ENCODE measurements around the gene CERK. TPM values are rescaled to one million over a fixed set of nuclear protein-coding genes. Genes with fewer than 3 reads are reported as not detected.

Gene CERK
- total and polyA plus RNA-seq, 2 of the 13 experiments (the other 11 are each of a cell fraction or from before 2014, with no cell fraction given): 40.3 to 41.9 TPM

DNA sequence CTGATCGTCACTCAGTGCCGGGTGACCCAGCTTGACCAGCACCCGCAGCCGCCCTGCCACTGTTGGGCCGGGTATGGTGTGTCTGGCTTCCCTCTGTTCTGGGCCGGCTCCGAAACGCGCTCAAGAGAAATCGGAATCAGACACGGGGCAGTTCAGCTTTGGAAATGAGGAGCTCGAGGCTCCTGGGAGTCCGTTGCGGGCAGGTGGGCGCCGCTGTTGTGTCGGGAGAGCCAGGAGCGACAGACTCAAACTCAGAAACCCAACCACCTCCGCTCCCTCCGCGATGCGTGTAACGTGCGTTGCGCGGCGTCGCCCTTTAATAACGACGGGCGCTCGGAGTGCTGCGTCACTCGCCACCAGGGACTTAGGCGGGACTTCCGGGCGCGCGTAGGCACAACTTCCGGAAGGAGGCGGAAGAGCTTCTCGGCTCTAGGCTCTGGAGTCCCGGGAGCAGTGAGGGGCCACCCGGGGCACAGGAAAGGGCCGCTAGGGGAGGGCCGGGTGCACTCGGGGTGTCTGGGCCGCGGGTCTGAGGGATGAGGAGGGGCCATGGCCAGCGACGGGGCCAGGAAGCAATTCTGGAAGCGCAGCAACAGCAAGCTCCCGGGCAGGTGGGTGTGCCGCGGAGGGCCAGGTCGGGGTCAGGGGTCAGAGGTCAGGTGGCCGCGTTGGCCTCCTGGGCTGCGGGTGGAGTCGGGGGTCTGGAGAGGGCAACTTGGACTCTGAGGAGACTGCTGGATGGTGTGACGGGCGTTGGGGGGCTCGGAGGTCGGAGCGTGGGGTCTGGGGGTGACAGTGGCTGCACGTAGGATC is 24.4 kb upstream of the CERK start, which contains the start of gene TBC1D22A (continued):
- TF ChIP-seq ZNF570 (CRISPR knock-in tag; IDR thresholded peaks at IDR 0.05; ENCODE audit: borderline replicate concordance) (no peak), FOXK2 (IDR thresholded peaks at IDR 0.05) (no peak), JUND (CRISPR knock-in tag; IDR thresholded peaks at IDR 0.05) (no peak), SMAD1 (CRISPR knock-in tag; IDR thresholded peaks at IDR 0.05; ENCODE audit: borderline replicate concordance, low read depth) (0 out of 2 replicates have a peak, but pooled peaks have one; percentile 42), ZBTB3 (CRISPR knock-in tag; IDR thresholded peaks at IDR 0.05; ENCODE audit: borderline replicate concordance, low read depth) (no peak; the same call in 1 of the 2 replicates), ZNF101 (CRISPR knock-in tag; IDR thresholded peaks at IDR 0.05; ENCODE audit: borderline replicate concordance, low read depth) (no peak), HNRNPL (IDR thresholded peaks at IDR 0.05; ENCODE audit: low read depth, low read length) (peak; percentile 60; the same call in 1 of the 2 replicates), ZNF510 (CRISPR knock-in tag; IDR thresholded peaks at IDR 0.05; ENCODE audit: low read depth) (0 out of 2 replicates have a peak, but pooled peaks have one; percentile 12), POGK (CRISPR knock-in tag; conservative IDR thresholded peaks at IDR 0.05) (peak; percentile 87), MEIS2 (CRISPR knock-in tag; IDR thresholded peaks at IDR 0.05) (peak; percentile 53; the same call in 1 of the 2 replicates), SMAD3 (CRISPR knock-in tag; IDR thresholded peaks at IDR 0.05) (peak; percentile 83; the same call in 1 of the 2 replicates), ZNF326 (CRISPR knock-in tag; IDR thresholded peaks at IDR 0.05; ENCODE audit: borderline replicate concordance) (no peak), ZNF709 (CRISPR knock-in tag; IDR thresholded peaks at IDR 0.05) (no peak), ZNF17 (CRISPR knock-in tag; IDR thresholded peaks at IDR 0.05) (no peak), ZBTB7A (CRISPR knock-in tag; IDR thresholded peaks at IDR 0.05) (0 out of 2 replicates have a peak, but pooled peaks have one; percentile 71), SMAD9 (CRISPR knock-in tag; IDR thresholded peaks at IDR 0.05) (no peak), PHF21A (CRISPR knock-in tag; IDR thresholded peaks at IDR 0.05) (peak; percentile 69), RBM39 (IDR thresholded peaks at IDR 0.05; ENCODE audit: low read depth, low read length, poor library complexity, severe bottlenecking) (no peak), NKX3-1 (CRISPR knock-in tag; IDR thresholded peaks at IDR 0.05) (peak; percentile 82; the same call in 1 of the 2 replicates), EZH2 (conservative IDR thresholded peaks at IDR 0.05; ENCODE audit: low read depth, low read length) (no peak), NFATC3 (CRISPR knock-in tag; IDR thresholded peaks at IDR 0.05) (peak; percentile 91; the same call in 1 of the 2 replicates), REL (CRISPR knock-in tag; conservative IDR thresholded peaks at IDR 0.05) (peak; percentile 78; the same call in 1 of the 2 replicates)
- TF ChIP-seq, protein P1, sequence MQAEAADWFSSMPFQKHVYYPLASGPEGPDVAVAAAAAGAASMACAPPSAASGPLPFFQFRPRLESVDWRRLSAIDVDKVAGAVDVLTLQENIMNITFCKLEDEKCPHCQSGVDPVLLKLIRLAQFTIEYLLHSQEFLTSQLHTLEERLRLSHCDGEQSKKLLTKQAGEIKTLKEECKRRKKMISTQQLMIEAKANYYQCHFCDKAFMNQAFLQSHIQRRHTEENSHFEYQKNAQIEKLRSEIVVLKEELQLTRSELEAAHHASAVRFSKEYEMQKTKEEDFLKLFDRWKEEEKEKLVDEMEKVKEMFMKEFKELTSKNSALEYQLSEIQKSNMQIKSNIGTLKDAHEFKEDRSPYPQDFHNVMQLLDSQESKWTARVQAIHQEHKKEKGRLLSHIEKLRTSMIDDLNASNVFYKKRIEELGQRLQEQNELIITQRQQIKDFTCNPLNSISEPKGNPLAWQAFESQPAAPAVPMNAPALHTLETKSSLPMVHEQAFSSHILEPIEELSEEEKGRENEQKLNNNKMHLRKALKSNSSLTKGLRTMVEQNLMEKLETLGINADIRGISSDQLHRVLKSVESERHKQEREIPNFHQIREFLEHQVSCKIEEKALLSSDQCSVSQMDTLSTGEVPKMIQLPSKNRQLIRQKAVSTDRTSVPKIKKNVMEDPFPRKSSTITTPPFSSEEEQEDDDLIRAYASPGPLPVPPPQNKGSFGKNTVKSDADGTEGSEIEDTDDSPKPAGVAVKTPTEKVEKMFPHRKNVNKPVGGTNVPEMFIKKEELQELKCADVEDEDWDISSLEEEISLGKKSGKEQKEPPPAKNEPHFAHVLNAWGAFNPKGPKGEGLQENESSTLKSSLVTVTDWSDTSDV (CRISPR knock-in tag; IDR thresholded peaks at IDR 0.05): no peak
- TF ChIP-seq, protein P2, sequence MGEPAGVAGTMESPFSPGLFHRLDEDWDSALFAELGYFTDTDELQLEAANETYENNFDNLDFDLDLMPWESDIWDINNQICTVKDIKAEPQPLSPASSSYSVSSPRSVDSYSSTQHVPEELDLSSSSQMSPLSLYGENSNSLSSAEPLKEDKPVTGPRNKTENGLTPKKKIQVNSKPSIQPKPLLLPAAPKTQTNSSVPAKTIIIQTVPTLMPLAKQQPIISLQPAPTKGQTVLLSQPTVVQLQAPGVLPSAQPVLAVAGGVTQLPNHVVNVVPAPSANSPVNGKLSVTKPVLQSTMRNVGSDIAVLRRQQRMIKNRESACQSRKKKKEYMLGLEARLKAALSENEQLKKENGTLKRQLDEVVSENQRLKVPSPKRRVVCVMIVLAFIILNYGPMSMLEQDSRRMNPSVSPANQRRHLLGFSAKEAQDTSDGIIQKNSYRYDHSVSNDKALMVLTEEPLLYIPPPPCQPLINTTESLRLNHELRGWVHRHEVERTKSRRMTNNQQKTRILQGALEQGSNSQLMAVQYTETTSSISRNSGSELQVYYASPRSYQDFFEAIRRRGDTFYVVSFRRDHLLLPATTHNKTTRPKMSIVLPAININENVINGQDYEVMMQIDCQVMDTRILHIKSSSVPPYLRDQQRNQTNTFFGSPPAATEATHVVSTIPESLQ (CRISPR knock-in tag; conservative IDR thresholded peaks at IDR 0.05): no peak; the same call in 1 of the 2 replicates

All from HepG2 (cell line).